HG03064 (cell line): Measurements from ENCODE around the gene PER1.

ENCODE experiments used
- ATAC-seq: cut with Tn5 transposase; IDR thresholded peaks from one replicate; pipeline ENCODE4 v1.9.1; 2021; ENCODE audit warnings: low read depth; ENCODE audit not compliant: unreplicated experiment

Gene PER1, protein sequence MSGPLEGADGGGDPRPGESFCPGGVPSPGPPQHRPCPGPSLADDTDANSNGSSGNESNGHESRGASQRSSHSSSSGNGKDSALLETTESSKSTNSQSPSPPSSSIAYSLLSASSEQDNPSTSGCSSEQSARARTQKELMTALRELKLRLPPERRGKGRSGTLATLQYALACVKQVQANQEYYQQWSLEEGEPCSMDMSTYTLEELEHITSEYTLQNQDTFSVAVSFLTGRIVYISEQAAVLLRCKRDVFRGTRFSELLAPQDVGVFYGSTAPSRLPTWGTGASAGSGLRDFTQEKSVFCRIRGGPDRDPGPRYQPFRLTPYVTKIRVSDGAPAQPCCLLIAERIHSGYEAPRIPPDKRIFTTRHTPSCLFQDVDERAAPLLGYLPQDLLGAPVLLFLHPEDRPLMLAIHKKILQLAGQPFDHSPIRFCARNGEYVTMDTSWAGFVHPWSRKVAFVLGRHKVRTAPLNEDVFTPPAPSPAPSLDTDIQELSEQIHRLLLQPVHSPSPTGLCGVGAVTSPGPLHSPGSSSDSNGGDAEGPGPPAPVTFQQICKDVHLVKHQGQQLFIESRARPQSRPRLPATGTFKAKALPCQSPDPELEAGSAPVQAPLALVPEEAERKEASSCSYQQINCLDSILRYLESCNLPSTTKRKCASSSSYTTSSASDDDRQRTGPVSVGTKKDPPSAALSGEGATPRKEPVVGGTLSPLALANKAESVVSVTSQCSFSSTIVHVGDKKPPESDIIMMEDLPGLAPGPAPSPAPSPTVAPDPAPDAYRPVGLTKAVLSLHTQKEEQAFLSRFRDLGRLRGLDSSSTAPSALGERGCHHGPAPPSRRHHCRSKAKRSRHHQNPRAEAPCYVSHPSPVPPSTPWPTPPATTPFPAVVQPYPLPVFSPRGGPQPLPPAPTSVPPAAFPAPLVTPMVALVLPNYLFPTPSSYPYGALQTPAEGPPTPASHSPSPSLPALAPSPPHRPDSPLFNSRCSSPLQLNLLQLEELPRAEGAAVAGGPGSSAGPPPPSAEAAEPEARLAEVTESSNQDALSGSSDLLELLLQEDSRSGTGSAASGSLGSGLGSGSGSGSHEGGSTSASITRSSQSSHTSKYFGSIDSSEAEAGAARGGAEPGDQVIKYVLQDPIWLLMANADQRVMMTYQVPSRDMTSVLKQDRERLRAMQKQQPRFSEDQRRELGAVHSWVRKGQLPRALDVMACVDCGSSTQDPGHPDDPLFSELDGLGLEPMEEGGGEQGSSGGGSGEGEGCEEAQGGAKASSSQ (N-terminal part only)

DNA sequence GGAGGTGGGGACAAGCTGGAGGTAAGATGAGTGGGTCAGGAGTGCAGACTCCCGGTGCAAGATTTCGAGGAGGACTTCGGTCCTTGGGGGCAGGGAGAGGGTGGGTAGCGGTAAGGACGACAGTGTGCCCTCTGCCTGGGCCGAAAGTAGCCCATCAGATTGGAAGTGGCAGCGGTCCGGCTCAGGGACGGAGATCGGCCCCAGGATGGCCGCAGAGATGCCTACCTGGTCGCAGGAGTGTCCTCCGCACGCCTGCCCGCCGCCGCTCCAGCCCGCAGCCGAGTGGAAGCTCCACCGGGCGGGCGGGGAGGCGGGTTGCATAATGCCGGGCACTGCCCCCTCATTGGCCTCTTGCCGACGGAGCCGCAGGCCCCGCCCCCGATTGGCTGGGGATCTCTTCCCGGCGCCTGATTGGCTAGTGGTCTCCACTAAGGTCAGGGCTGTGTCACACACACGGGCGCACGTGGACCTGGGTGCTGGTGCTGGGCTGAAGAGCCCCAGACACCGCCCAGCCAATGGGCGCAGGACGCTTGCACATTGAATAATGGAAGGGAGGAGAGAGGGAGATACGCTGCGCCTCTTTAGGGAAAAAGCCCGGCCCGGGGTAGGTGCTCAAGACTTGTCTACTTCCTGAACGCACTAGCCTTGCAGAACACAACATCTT, at the start of gene PER1:
Gene PER1 (minus strand): TSS at position 293 of the 664 bp plus-strand sequence. CDS start 1,698 bp downstream, outside the sequence.
- ATAC-seq: no peak

DNA sequence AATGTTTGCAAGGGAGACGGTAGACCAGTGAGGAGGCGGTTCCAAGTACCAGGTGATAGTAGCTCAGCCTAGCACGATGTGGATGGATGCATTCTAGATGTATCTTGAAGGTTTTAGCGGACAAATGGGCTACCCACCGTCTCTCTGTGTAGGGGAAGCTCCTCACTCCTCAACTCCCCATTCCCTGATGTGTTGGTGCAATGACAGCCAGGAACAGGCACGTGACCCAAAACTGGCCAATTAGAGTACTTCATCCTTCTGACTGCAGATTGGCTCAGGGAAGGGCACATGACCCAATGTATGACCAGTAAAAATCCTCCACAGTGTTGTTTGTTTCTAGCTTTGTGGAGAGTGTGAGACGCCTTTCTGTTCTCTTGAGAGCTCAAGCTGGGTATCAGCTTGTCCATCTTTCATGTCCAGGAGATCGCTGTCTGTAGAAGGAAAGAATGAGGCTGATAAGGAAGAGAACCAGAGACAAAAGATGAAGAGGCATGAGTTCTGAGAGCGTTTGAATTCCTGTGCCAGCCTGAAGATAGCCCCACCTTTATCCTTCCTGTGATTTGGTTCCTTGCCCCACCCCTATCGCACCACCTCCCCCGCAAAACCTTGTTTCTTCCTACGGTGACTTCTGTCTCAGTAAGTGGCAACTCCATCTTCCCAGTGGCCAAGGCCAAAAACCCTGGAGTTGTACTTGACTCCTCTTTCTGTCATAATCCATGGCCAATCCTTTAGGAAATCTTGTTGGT, 40.0 kb upstream of the PER1 start:
- ATAC-seq: no peak

DNA sequence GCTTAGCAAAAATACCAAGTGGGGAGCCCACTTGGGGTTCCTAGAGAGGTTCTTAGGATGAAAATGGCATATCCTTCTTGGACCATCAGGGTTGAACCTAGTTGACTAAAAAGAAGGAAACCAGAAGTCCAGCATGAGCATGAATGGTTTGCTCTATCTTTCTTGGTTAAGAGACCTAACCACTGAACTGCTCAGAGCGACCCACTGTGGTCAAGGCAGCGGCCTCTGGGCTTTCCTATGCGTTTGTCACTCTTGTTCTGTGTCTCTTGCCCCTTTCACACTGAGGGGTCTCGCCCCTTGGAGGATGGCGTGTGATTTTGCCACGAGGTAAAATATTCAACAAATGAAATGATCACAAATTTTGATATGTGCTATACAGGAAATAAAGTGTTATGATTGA, 38.3 kb upstream of the PER1 start:
- ATAC-seq: no peak

DNA sequence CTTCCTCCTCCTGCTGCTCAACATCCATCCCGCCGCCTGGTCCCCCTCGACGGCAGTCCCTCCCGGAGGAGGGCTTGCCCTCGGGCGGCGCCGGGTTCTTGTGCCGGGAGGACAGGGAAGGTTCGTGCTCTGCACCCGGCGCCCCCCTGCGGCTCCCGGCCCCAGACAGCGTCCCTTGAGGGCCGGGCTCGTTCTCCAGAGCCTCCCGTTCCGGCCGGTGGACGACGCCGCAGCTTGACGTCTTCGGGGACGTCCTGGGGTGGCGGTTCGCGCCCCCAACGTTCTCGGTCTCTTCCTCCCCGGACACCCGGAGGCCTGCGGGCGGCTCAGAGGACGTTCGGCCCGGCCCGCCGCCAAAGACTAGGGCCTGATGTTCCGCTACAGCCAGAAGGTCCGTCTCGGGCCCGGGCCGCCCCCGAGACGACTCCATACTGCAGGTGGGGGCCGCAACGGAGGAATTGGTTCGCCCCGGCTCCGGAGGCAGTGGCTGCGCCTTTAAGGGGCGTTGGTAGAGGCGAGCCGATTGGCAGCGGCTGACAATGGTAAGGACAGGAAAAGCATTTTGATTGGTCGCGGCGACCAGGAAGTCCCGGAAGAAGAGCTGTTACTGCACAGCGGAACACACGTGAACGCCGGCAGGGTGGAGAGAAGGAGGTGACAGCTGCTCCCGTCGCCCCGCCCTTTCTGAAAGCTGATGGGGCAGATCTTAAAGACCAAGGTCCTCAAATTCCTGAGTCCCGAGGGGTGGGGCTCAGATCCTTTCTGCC, 37.7 kb upstream of the PER1 start, which contains the start of gene BORCS6:
Gene BORCS6 (minus strand): TSS at position 470 of the 767 bp plus-strand sequence. CDS start 40 bp downstream, at position 430.
- ATAC-seq: peak; percentile 38

DNA sequence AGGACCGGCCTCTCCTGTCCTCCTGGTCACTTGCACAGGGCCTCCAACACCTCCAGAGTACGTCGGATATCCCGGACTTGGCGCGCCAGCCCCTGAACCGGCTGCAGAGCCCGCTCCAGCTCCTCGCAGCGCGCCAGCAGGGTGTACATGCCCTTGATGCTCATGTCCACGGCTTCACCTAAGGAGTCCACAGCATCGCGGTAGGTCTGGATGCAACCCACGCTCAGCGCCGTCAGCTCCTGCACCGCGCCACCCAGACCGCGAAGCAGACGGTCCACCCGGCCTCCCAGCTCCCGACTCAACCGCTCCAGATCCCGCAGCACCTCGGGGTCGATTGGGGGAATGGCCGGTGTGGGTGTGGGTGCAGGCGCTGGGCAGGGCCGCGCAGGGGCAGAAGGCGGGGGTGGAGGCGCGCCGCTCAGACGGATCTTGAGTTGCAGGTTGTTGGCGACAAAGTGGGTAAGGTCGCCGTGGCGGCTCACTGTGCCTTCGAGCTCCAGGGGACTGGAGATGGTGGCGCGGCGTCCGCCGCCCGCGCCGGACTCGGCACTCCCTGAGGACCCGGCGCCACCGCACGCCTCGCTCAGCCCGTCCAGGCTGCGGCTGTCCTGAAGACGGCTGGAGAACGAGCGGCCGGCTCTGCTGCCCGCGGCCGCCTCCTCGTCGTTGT, 37.0 kb upstream of the PER1 start:
- no peak for ATAC-seq

DNA sequence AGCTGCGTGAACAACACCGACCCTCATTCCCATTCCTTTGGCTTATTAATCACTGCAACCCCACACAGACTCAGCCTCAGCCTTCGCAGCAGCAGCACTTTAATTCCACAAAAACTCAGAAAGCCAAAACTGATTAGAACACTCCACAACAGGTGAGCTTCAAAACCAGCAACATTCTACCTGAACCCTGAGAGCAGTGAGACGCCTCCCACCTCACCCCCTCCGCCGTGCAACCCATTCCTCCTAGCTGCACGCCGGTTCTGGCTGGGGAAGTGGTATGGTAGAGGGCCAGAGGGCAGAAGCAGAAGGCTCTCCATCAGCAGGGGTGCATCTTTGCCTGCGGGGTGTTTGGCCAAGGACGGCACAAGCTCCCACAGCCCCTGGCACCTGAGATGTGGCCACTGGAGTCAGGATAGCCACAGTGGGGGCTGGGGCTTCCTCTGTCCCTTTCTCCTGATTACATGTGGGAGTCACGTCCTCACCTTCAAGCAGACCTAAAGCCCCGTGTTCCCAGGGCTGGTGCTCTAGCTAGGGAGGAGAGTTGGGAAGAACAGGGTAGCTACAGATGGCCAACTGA, 36.1 kb upstream of the PER1 start:
- ATAC-seq: no peak

DNA sequence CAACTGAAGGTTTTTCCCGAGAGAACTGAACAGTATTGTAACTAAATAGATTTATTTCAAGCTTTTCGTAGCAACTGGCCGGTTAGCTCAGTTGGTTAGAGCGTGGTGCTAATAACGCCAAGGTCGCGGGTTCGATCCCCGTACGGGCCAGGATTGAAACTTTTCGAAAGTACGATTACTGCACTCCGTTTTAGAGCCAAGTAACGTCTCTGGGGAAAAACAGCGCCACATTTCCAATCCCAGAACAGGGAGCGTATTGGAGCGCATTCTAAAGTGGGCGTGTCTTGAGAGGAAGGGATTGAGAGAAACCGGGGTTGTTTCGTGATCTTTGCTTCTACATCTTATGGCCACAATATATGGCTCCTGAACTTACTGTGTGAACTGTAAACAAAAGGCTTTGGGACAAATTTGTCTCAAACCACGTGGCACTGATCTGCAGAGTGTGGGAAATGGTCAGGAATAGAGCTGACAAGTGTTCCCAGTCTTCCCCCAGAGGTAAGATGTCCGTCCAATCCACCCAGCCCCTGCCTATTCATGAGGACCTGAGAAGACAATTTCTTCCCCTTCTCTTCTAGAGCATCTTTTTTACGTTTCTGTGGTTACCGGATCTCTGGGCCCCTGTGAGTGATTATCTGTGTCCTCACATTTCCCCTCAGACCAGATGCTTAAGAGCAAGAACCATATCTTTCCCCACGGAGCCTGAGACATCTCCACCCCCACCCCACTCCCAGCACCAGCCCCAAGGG, 35.5 kb upstream of the PER1 start:
- no peak for ATAC-seq

DNA sequence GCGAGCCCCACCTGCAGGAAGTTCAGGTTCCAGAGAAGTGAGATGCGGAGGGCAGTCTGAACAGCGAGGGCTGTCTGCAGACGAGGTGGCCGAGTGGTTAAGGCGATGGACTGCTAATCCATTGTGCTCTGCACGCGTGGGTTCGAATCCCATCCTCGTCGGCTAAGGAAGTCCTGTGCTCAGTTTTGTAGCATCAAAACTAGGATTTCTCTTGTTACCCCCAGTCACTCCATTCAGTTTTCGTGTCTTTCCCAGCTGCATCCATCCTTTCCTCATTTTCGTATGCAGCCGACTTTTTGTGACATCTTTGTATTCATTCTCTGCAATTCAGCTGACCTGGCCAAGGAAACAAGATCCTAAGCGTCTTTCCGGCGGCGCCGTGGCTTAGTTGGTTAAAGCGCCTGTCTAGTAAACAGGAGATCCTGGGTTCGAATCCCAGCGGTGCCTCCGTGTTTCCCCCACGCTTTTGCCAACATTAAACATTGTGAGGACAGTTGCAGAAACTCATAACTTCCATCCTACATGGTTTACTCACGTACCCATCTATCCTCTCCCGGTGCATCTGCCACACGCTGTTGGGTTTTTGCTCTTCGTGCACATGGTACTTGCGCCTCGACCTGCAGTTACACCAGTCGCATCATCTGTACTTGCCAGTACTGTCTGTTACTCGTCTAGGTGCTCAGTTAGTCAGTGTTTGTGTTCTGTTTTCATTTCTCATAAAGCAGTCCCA, 34.7 kb upstream of the PER1 start:
- ATAC-seq: no peak

DNA sequence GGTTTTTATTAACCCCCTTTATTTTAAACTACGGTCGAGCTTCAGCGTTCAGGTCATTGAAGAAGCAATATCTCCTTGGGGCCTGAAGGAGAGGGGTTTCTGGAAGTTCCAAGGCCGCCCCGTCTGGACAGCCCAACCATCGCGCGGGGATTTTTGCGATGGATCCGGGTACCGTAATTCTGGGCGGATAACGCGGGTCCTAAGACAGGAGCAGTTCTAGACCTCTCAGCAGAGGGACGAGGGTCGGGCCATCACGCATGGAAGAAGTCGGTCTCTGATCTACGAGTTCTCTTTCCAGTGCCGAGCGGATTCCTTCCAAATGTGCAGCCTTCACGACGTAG, 34.2 kb upstream of the PER1 start:
- ATAC-seq: no peak

DNA sequence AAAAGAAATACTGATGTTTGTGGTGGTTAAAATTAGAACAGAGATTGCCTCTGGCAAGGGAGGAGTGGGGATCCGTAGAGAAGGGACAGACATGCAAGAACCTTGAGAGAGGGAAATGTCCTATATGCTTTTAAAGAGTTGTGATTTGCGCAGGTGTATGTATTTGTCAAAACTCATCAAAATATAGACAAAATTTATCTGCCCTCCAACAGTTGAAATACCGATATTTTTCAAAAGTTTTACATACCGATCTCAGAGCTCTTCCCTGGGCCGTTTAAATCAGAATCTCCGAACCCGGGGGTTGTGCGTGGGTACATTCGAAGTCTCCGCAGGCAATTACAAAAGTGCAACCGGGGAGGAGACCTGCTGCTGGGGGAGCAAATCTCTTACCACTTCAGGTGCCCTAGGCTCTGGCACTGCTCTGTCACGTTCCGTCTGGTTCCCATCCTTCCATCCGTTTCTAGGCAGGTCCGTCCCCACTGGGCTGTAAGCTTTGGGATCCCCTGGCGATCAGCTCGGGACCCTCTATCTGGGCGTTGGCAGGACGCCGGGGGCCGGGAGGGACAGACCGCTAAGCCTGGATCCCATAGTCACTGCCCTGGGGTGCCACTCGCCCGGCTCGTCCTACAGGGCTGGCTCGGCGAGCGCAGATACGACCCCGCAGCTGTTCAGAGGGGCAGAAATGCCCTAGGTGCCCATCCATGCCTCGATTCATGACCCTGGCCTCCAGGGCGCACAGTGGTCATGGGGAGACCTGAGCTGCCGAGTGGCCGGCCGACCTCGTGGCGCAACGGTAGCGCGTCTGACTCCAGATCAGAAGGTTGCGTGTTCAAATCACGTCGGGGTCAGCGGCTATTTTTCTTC, 33.6 kb upstream of the PER1 start:
- no peak for ATAC-seq

DNA sequence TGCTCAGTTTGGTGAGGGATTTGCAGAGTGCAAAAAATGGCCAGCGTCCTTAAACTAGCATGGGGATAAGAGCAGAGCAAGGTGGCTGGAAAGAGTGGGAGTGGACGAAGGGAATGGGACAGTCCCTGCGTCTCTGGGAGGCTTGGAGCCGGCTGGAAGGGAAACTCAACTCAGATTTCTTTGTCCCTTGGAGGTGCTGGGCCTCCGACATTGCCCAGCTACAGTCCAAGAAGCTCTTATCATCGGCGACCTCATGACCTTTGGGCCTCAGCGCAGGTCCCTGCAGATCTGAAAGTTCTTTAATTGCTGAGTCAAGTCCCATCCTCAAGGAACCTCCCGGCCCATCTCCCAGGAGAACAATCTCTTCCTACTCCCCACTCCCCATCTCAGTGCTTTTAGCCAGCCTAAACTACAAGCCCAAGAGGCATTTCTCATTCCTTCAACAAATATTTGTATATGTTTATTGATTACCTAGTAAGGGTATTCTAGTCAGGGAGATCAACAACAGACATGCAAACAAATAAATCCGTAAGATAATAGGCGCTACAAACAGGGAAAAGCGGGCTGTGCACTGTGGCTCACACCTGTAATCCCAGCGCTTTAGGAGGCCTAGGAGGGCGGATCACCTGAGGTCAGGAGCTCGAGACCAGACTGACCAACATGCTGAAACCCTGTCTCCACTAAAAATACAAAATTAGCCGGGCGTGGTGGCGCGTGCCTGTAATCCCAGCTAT, 25.0 kb upstream of the PER1 start:
- ATAC-seq: no peak

DNA sequence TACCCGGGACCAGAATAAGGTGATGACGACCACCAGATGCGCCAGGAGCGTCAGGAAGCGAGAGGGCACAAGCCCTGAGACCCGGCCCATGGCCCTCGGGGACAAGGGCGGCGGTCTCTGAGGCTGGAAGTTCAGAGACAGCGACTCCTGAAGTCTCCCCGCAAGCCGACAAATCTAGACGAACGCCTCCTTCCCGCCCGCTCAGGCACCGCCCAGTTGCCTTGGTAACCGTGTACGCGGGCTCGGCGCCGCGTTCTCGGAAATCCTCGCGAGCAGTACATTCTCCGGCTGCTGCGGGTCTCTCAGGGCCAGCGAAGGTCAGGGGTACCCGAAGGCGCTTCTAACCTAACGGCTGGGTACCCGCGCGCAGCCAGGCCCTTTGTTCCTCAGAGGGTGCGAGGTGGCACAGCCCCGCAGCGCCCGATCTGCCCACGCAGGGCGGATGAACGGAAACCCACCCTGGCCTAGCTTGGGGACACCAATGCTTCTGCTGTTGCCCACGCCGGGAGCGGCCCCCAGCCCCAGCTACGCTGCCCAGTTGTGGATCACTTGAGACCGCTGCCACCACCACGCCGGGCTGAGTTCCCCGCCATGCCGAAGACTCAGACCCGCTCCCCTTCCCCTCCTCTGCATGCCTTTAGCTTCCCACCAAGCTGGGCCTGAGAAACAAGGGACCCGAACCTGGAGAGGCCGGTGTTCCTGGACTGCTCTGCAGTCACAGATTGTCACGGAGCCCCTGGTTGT, 24.2 kb upstream of the PER1 start, which contains the start of gene TMEM107:
Gene TMEM107 (minus strand): TSS at position 184 of the 744 bp plus-strand sequence. CDS start 94 bp downstream, at position 90.
- ATAC-seq: peak; percentile 49

DNA sequence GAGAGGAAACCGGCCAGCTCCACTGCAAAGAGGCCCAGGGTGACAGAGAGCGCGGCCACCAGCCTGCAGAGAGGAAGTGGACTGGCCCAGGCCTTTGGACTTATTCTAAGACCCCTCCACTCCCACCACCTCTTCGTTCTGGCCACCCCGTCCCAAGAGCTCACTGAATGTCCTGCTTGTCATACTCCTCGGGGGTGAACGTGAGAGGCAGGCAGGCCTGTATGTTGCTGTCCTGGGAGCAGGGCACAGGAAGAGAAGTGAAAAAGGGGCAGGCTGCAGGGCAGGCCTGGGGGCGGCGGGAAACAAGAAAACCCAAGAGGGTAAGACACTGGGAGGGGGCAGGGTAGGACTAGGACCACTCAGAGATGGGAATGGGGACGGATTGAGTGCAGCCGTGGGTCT, 23.6 kb upstream of the PER1 start:
- no peak for ATAC-seq

DNA sequence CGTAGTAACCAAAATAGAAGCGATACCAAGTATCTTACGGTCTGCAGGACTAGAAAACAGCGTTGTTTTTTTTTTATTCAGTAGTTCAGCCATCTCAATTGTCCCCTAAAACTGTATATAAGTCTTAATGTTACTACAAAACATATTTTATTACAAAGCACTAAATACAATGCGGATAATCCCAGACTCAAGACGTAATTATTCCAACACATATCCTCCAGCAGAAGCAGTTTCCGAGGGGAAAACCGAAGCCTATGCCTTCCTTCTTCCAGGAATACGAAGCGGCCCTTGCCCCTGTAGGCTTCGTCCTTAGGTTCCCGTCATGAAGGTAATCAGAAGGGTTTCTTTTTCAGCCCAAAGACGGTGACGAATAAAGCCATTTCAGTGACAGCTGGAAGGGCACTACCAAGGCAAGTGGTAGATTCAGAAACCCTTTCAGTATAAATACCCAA, 21.7 kb upstream of the PER1 start:
- ATAC-seq: no peak
